ENCODE measurements around the gene EBP. TPM values are rescaled to one million over a fixed set of nuclear protein-coding genes. Genes with fewer than 3 reads are reported as not detected.
"Not testable (repeated sequence)": the region's sequence is repeated elsewhere in the genome, so short reads cannot be mapped to it uniquely, and the experiment has no call there.

The EBP gene
- polyA plus RNA-seq, 3 donors from 2014 or later = 184 to 314 (median 233) TPM

DNA sequence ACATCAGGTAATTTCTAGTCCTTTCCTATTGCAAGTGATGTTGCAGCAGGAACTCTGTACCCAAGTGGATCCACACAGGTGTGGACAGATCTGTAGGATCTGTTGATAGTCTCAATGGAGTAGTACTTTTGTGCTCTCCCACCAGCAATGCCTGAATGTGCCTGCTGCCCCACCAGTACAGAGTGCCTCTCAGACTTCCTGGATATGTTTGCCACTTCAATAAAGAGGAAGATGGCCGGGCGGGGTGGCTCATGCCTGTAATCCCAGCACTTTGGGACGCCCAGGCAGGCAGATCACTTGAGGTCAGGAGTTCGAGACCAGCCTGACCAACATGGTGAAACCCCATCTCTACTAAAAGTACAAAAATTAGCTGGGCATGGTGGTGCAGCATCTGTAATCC lies 2.1 kb upstream of the EBP start:
- not testable (repeated sequence) for H3K27me3 Mint-ChIP-seq (ENCODE audit: low read depth in 3 of 3); H3K36me3 Mint-ChIP-seq; DNase-seq; H3K9me3 Mint-ChIP-seq; H3K4me3 Mint-ChIP-seq
- Mint-ChIP-seq H3K4me1 (peaks cover 20 to 25% of the 10 kb centered on the region in 2 donors), H3K27ac (peak overlapping the region in 2 of 6 donors; percentile 21 to 43)

DNA sequence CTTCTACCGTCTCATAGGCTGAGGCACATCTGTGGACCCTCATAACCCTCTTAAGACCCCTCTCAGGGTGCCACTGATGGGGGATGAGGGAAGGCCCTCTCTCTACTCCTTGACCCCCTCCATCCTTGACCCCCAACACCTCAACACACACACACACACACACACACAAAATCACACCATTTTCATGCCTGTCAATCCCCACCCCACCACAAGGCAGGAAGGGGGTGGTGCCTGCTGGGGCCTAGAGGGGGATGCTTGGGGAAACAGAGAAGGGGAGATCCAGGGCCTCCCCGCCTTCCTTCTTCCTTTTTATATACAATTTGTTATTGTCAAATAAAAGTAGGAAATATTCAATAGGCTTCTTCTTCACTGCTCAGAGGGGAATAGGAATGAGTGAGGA lies 1.2 kb upstream of the EBP start:
- Mint-ChIP-seq H3K4me1 (peaks cover 20 to 25% of the 10 kb centered on the region in 2 donors), H3K27ac (peak overlapping the region; percentile 87 to 95 (median 94)), H3K9me3 (no peaks in the 10 kb centered on the region), H3K27me3 (ENCODE audit: low read depth in 3 of 3) (peaks cover 0 to 3% (median 3%) of the 10 kb centered on the region in 3 donors), H3K4me3 (peak overlapping the region; percentile 86 to 93 (median 91)), H3K36me3 (peaks cover 0 to 4% (median 0%) of the 10 kb centered on the region in 3 donors)
- no peak for DNase-seq

DNA sequence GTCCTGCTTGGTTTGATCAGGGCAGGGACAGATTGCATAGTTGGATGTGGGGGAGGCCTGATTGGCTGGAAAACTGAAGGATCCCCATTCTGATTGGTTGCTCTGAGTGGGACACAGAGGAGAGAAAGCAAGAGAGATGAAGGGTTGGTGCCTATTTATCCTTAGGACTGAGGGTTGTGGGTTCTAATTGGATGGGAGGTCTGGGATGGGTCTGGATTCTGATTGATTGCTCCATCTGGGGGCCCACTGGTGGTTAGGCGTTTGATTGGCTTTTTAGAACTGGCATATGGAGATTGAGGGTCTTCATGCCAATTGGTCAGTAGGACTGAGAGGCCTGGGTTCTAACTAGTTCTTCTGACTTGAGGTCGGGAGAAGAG lies 644 bp upstream of the EBP start:
- Mint-ChIP-seq H3K9me3 (no peaks in the 10 kb centered on the region), H3K27me3 (ENCODE audit: low read depth in 3 of 3) (peaks cover 0 to 3% (median 3%) of the 10 kb centered on the region in 3 donors), H3K27ac (peak overlapping the region; percentile 87 to 95 (median 94)), H3K4me1 (peaks cover 20 to 25% of the 10 kb centered on the region in 2 donors), H3K36me3 (peaks cover 0 to 4% (median 0%) of the 10 kb centered on the region in 3 donors), H3K4me3 (peak overlapping the region; percentile 86 to 93 (median 91))
- DNase-seq = no peak

DNA sequence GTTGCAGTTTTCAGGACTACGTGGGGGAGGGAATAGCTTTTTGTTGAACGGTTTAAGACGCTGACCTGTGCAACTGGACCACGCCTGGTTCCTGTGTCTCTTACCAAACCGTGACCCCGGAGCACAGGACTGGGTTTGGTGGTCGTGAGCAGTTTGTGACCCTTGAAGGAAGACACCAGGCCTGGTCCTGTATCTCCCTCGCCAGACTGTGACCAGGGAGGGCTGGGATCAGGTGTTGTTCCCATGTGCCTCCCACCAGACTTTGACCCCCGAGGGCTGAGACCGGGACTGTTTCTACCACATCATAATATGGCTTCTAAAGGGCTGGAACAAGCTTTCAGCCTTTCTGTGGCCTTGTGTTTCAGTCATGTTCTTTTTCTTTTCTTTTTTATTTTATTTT lies 683 bp downstream of the EBP start:
- H3K27ac Mint-ChIP-seq = peak overlapping the region; percentile 87 to 95 (median 94)
- H3K27me3 Mint-ChIP-seq (ENCODE audit: low read depth in 3 of 3) = peaks cover 0 to 3% (median 3%) of the 10 kb centered on the region in 3 donors
- H3K4me1 Mint-ChIP-seq = peaks cover 26% of the 10 kb centered on the region in 2 donors
- no peak for DNase-seq
- H3K9me3 Mint-ChIP-seq = no peaks in the 10 kb centered on the region
- peak overlapping the region; percentile 86 to 93 (median 91) for H3K4me3 Mint-ChIP-seq
- peaks cover 5 to 8% (median 5%) of the 10 kb centered on the region in 3 donors for H3K36me3 Mint-ChIP-seq

DNA sequence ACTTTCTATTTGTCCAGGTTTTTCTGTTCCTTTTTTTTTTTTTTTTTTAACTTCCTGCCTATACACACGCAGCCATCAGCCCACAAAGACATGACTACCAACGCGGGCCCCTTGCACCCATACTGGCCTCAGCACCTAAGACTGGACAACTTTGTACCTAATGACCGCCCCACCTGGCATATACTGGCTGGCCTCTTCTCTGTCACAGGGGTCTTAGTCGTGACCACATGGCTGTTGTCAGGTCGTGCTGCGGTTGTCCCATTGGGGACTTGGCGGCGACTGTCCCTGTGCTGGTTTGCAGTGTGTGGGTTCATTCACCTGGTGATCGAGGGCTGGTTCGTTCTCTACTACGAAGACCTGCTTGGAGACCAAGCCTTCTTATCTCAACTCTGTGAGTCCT lies 2.1 kb downstream of the EBP start:
- H3K9me3 Mint-ChIP-seq = no peaks in the 10 kb centered on the region
- H3K4me1 Mint-ChIP-seq = peaks cover 26 to 28% of the 10 kb centered on the region in 2 donors
- no peak for DNase-seq
- H3K36me3 Mint-ChIP-seq = peaks cover 7 to 10% (median 8%) of the 10 kb centered on the region in 3 donors
- H3K4me3 Mint-ChIP-seq = peak overlapping the region; percentile 46 to 71 (median 60)
- H3K27ac Mint-ChIP-seq = peak overlapping the region in 5 of 6 donors; percentile 7 to 85 (median 55)
- H3K27me3 Mint-ChIP-seq (ENCODE audit: low read depth in 3 of 3) = peaks cover 0 to 3% (median 3%) of the 10 kb centered on the region in 3 donors

DNA sequence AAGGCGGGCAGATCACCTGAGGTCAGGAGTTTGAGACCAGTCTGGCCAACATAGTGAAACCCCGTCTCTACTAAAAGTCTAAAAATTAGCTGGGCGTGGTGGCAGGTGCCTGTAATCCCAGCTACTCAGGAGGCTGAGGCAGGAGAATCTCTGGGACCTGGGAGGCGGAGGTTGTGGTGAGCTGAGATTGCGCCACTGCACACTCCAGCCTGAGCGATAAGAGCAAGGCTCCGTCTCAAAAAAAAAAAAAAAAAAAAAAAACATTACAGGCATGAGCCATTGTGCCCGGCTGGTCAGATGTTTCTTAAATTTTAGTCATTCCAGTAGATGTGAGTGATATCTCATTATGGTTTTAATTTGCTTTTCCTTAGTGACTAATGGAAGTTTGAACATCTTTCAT lies 4.2 kb downstream of the EBP start:
- not testable (repeated sequence) for H3K27me3 Mint-ChIP-seq (ENCODE audit: low read depth in 3 of 3); H3K9me3 Mint-ChIP-seq; H3K4me3 Mint-ChIP-seq; DNase-seq; H3K27ac Mint-ChIP-seq
- H3K36me3 Mint-ChIP-seq = peaks cover 8 to 11% (median 8%) of the 10 kb centered on the region in 3 donors
- H3K4me1 Mint-ChIP-seq = peaks cover 19 to 24% of the 10 kb centered on the region in 2 donors

DNA sequence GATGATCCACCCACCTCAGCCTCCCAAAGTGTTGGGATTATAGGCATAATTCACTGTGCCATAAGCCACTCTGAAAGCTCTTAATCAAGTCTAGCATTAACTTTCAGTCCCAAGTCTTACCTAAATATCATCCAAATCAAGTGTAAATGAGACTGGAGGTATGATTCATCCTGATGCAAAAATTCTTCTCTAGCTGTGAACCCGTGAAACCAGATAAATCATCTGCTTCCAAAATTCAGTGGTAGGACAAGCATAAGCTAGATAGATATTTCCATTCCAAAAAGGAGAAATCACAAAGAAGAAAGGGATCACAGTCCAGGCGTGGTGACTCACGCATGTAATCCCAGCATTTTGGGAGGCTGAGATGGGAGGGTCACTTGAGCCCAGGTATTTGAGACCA lies 9.1 kb downstream of the EBP start:
- H3K27ac Mint-ChIP-seq = peak overlapping the region; percentile 36 to 97 (median 61)
- no peak for DNase-seq
- peaks cover 0 to 3% (median 0%) of the 10 kb centered on the region in 3 donors for H3K27me3 Mint-ChIP-seq (ENCODE audit: low read depth in 3 of 3)
- H3K9me3 Mint-ChIP-seq = no peaks in the 10 kb centered on the region
- no peak overlapping the region for H3K4me3 Mint-ChIP-seq
- H3K4me1 Mint-ChIP-seq = peaks cover 24 to 30% of the 10 kb centered on the region in 2 donors
- peaks cover 8 to 11% (median 11%) of the 10 kb centered on the region in 3 donors for H3K36me3 Mint-ChIP-seq

DNA sequence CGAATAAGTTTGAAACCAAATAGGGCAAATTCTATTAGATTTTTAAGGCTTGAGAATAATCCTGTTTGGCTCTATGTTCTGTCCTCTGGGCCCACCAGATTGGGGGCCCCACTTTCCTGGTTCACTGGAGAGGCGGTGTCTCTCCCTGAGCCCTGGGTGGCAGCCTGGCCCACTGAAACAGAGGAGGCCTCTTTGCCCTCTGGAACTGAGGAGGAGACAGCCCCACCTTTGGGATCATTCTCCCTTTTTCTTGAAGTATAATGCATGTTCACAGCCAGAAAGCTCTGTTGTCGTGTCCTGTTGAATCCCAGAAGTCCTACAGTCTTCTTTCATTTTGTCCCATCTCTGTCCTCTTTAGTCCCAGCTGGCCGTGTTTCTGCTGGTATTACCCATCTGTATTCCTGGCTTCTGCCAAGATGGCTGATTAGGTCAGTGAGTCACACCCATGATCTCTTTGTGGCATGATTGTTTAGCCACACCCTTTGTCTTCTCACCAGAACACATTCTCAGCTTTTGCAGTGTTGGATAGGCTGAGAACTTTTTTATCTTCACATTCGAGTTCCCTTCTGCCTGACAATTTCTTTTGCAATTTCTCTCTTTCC lies 9.9 kb downstream of the EBP start:
- H3K27me3 Mint-ChIP-seq (ENCODE audit: low read depth in 3 of 3) = peaks cover 0 to 3% (median 0%) of the 10 kb centered on the region in 3 donors
- DNase-seq = peak in 2 of 3 donors; percentile 40 to 53
- peak overlapping the region; percentile 90 to 98 (median 97) for H3K27ac Mint-ChIP-seq
- peak overlapping the region; percentile 23 to 89 (median 74) for H3K4me3 Mint-ChIP-seq
- peaks cover 7 to 10% (median 10%) of the 10 kb centered on the region in 3 donors for H3K36me3 Mint-ChIP-seq
- peaks cover 25 to 27% of the 10 kb centered on the region in 2 donors for H3K4me1 Mint-ChIP-seq
- no peaks in the 10 kb centered on the region for H3K9me3 Mint-ChIP-seq

DNA sequence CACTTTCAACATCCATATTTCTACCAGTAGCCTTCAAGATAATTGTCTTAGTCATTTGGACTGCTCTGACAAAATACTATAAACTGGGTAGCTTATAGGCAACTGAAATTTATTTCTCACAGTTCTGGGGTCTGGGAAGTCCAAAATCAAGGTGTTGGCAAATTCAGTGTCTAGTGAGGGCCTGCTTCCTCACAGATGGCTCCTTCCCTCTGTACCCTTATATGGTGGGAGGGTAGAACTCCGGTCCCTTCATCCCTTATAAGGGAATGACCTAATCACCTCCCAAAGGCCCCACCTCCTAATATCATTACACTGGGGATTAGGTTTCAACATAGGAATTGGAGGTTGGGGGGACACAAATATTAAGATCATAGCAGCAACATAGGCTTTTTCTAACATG lies 10.6 kb downstream of the EBP start:
- H3K4me3 Mint-ChIP-seq = peak overlapping the region in 3 of 5 donors; percentile 13 to 89 (median 76)
- H3K27me3 Mint-ChIP-seq (ENCODE audit: low read depth in 3 of 3) = peaks cover 0 to 3% (median 0%) of the 10 kb centered on the region in 3 donors
- no peak for DNase-seq
- H3K9me3 Mint-ChIP-seq = no peaks in the 10 kb centered on the region
- peaks cover 23 to 24% of the 10 kb centered on the region in 2 donors for H3K4me1 Mint-ChIP-seq
- peaks cover 3 to 6% (median 6%) of the 10 kb centered on the region in 3 donors for H3K36me3 Mint-ChIP-seq
- H3K27ac Mint-ChIP-seq = peak overlapping the region; percentile 90 to 98 (median 97)

DNA sequence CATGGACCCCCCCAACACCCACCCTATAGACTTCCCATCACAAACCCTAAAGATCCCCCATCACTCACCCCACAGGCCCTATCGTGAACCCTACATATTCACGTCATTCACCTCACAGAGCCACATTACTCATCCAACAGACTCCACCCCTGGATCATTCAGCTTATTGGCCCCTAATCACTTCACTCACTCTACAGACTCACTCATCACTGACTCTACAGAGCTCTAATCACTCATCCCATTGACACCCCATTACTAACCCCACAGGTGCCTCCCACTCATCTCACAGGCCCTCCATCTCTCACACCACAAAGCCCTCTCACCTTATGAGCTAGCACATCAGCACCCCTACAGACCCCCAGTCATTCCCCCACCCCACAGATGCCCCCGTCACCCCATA lies 11.6 kb downstream of the EBP start:
- H3K4me1 Mint-ChIP-seq = peaks cover 23 to 24% of the 10 kb centered on the region in 2 donors
- peaks cover 3 to 6% (median 6%) of the 10 kb centered on the region in 3 donors for H3K36me3 Mint-ChIP-seq
- no peak for DNase-seq
- no peak overlapping the region for H3K4me3 Mint-ChIP-seq
- peaks cover 0 to 3% (median under 1%) of the 10 kb centered on the region in 3 donors for H3K27me3 Mint-ChIP-seq (ENCODE audit: low read depth in 3 of 3)
- H3K27ac Mint-ChIP-seq = peak overlapping the region in 5 of 6 donors; percentile 4 to 98 (median 97)
- H3K9me3 Mint-ChIP-seq = no peaks in the 10 kb centered on the region

DNA sequence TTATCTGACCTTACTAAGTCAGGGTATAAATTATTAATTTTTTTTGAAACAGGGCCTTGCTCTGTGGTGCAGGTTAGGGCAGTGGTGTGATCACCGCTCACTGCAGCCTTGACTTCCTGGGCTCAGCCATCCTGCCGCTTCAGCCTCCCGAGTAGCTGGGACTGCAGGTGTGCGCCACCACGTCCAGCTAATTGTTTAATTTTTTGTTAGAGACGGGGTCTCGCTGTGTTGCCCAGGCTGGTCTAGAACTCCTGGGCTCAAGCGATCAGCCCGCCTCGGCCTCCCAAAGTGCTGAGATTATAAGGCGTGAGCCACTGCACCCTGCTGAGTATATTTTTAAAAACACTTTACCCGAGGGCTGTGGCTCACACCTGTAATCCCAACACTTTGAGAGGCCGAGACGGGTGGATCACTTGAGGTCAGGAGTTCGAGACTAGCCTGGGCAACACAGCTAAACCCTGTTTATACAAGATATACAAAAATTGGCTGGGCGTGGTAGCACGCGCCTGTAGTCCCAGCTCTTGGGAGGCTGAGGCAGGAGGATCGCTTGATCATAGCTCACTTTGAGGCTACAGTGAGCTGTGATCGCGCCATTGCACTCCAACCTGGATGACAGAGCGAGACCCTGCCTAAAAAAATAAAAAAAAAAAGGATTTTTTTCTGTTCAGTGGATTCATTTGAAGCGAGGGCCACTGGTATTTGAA lies 17.2 kb downstream of the EBP start:
- Mint-ChIP-seq H3K27me3 (ENCODE audit: low read depth in 3 of 3) (peaks cover 4 to 8% (median 6%) of the 10 kb centered on the region in 3 donors), H3K4me1 (peaks cover 17 to 25% of the 10 kb centered on the region in 2 donors), H3K36me3 (peaks cover under 1% of the 10 kb centered on the region in 3 donors), H3K4me3 (peak overlapping the region; percentile 80 to 92 (median 90)), H3K27ac (peak overlapping the region; percentile 88 to 98 (median 94)), H3K9me3 (no peaks in the 10 kb centered on the region)
- no peak for DNase-seq

DNA sequence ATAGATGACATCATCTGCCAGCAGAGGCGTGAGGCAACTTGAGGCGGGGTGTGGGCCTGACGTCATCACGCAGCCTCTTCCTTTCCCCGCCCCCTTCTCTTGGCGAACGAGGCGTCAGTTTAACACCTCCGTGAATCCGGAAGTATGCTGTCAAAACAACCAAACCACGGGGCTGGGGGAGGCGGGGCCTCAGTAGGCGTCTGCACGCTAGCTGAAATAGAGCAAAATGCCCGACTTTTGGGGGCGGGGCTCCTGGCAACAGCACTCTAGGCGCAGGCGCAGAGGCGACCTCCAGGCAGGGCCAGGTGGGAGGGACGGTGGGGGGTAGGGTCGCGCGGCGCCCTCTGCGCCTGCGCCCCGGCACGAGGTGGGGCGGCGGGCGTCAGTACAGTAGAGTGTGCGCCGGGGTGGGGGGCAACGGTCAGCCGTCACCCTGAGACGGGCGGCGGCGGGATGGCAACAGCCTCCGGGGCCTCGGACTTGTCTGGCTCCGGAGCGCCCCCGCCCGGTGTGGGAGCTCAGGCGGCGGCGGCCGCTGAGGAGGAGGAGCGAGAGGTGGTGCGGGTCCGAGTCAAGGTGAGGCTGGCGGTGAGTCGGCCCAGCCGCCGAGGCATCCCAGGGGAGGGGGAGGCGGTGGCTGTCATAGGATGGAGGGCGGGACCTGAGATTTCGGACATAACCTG lies 17.9 kb downstream of the EBP start, which contains the start of gene TBC1D25:
TSS of gene TBC1D25 (plus strand) at position 370 of the 683 bp plus-strand sequence. CDS start at position 454, 84 bp downstream.
- Mint-ChIP-seq H3K4me1 (peaks cover 17 to 25% of the 10 kb centered on the region in 2 donors), H3K27ac (peak within 1 kb of the TSS; percentile 88 to 98 (median 94)), H3K36me3 (peaks cover 3 to 4% (median 3%) of the 10 kb centered on the region in 3 donors), H3K27me3 (ENCODE audit: low read depth in 3 of 3) (peaks cover 4 to 8% (median 6%) of the 10 kb centered on the region in 3 donors), H3K4me3 (peak within 1 kb of the TSS; percentile 84 to 92 (median 90)), H3K9me3 (no peaks in the 10 kb centered on the region)
- DNase-seq = peak; percentile 95 to 97 (median 96)

DNA sequence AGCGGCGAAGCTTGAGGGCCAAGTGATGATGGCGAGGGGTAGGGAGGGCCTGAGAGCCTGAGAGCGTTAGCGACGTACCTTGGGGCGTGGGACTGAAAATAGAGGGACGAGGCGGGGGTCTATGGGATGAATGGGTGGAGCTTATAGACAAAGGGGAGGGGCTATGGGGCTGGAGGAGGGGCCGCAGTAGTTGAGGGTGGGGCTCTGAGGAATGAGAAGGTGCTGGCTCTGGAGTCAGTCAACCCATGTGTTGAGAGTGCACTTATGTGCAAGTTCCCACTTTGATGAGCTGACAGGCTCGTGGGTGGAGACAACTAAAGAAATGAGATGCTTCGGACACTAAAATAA lies 18.4 kb downstream of the EBP start:
- Mint-ChIP-seq H3K4me1 (peaks cover 17 to 25% of the 10 kb centered on the region in 2 donors), H3K27ac (peak overlapping the region; percentile 88 to 98 (median 94)), H3K27me3 (ENCODE audit: low read depth in 3 of 3) (peaks cover 4 to 8% (median 6%) of the 10 kb centered on the region in 3 donors), H3K36me3 (peaks cover 3 to 4% (median 3%) of the 10 kb centered on the region in 3 donors), H3K4me3 (peak overlapping the region; percentile 84 to 92 (median 90)), H3K9me3 (no peaks in the 10 kb centered on the region)
- DNase-seq = peak in 1 of 3 donors; percentile 59
